ENCODE results near the gene CHRM5.

- no peak for TF ChIP-seq EZH2 (IDR thresholded peaks at IDR 0.05; ENCODE audit: borderline replicate concordance)
- no peak for TF ChIP-seq CTCF (IDR thresholded peaks at IDR 0.05; ENCODE audit: poor library complexity)
- no peak for TF ChIP-seq EZH2phosphoT487 (IDR thresholded peaks at IDR 0.05; ENCODE audit: low read depth, severe bottlenecking, unreplicated experiment)
Observed at GRCh38 chr15:34055868-34056595, 87.7 kb downstream of the CHRM5 start.
